ENCODE results near the gene CCSER1.
"Not testable (repeated sequence)": the region's sequence is repeated elsewhere in the genome, so short reads cannot be mapped to it uniquely, and the experiment has no call there.

The CCSER1 gene

GRCh38 chr4:90852237-90852636, 725.0 kb downstream of the CCSER1 start:
- DNase-seq = no peak

GRCh38 chr4:90855111-90855510, 727.9 kb downstream of the CCSER1 start:
- no peak for DNase-seq

DNA sequence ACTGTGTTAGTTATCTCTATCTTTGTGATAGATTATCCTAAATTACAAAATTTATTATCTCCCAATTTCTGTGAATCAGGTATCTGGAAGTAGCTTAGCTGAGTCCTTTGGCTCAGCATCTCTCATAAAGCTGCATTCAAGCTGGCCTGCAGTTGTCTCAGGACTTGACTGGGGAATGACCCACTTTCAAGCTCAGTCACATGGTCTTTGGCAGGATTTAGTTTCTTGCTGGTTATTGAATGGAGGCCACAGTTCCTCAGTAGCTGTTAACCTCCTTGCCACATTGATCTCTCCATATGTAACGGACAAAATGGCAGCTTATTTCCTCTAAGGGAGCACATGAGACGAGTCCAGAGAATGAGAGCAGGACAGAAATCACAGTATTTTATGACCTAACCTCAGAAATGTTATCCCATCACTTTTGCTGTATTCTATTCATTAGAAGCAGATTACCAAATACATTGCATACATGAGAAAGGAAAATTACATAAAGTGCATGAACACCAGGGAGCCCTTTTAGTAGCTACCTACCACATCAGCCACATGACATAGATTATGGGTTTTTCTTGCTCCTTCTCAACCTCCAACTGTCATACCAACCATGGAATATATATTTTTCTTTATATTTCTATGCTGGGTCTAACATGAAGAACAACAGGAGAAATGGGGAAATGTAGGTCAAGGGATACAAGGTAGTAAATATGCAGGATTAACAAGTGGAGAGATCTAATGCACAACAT, 730.1 kb downstream of the CCSER1 start:
- no peak for DNase-seq

- no peak for DNase-seq
Measured at GRCh38 chr4:90875791-90876190, 748.6 kb downstream of the CCSER1 start.

GRCh38 chr4:90876296-90876695, 749.1 kb downstream of the CCSER1 start:
- no peak for DNase-seq

- DNase-seq = no peak
Measured at GRCh38 chr4:90883519-90883918, 756.3 kb downstream of the CCSER1 start.

GRCh38 chr4:90888571-90888970, 761.4 kb downstream of the CCSER1 start:
- no peak for DNase-seq

DNA sequence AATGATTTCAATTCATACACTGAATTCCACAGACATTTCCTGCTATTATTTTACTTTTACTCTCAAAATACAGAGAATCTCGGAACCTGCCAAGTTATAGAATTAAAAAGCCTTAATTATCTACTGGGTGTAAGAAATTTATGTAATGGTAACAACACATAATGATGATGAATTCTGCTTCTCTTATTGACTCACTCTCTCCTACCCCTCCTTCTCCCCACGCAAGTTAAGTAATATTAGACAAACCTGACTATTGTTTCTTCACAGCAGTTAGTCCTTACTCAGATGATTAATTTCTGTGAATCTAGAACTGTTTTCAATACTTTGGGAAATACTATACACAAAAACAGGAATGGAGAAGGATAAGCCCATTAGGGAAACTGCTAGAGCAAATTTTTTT, 762.0 kb downstream of the CCSER1 start:
- no peak for DNase-seq

- not testable (repeated sequence) for DNase-seq
Measured at GRCh38 chr4:90903413-90903812, 776.2 kb downstream of the CCSER1 start.

DNA sequence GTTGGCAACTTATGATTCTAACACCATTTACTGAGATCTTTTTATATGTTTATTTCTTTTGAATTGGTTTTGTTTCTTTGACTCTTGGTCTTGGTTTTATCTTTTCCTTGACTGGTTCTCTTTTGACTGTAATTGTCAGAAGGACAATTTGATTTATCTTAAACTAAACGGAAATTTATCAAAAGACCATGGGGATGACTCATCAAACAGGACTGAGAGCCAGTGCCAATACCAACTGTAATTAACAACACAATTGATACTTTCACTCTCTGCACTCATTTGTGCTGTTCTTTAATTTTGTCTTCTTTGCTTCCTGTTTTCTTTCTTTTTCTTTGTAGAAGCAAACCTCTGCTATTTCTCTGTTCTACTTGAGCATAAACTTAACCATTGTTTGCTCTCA, 776.8 kb downstream of the CCSER1 start:
- DNase-seq = no peak

- no peak for DNase-seq
Measured at GRCh38 chr4:90906239-90906638, 779.0 kb downstream of the CCSER1 start.

GRCh38 chr4:90911724-90912434, 784.7 kb downstream of the CCSER1 start:
- DNase-seq = not testable (repeated sequence)

DNA sequence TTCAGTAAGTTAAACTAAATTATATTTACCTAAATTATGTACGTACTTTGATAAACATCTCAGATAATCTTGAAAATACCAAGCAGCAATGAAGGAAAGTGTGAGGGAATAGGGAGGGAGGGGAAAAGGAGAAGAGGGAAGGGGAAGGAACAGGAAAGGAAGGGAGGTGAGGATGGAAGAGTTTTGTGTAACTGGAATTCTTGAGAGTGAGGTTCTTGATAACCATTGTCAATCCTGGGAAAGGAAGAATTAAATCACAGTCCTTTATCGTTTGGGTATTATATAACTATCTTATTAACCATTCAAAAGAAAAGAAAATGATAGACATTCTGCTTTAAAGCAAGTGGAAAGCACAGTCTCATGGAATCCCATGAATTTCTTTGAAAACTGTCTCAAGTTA, 795.0 kb downstream of the CCSER1 start:
- DNase-seq = no peak

DNA sequence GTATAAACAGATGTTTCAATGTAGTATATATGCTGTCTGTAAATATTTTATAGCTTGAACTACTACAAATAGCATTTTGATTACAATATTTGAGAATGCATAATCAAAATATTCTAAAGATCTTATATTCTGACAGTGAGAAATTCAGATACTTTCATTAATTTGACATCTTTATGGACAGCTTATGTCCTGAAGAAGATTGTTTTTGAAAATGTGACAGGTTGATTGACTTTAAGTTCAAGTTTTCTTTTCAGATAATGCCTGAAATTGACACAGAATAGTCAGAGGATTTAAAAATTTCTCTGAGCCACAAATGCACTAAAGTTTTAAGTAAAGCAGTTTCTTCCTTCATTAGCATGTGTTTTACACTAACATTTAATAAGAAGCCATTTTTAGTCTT, 799.8 kb downstream of the CCSER1 start:
- no peak for DNase-seq

GRCh38 chr4:90943311-90943710, 816.1 kb downstream of the CCSER1 start:
- no peak for DNase-seq

GRCh38 chr4:90946945-90947344, 819.8 kb downstream of the CCSER1 start:
- DNase-seq = no peak

DNA sequence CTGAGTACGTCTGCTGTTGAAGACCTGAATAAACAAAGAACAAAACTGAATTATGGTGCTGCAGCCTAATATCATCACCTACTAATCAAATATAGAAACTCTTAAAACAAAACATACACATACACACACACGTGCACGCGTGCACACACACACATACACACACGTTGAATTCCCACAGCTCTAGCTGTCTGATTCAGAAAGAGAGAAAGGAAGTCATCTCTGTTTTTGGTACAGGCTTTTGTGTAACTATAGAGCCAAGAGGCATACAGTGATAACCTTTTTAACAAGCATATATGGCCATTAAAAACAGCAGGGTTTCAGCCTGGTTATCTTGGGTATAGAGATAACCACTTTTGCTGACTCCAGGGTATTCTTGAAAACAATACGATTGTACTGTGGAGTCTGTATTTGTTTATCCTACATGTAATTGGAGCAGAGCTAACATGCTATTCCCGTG, 823.2 kb downstream of the CCSER1 start:
- no peak for DNase-seq

DNA sequence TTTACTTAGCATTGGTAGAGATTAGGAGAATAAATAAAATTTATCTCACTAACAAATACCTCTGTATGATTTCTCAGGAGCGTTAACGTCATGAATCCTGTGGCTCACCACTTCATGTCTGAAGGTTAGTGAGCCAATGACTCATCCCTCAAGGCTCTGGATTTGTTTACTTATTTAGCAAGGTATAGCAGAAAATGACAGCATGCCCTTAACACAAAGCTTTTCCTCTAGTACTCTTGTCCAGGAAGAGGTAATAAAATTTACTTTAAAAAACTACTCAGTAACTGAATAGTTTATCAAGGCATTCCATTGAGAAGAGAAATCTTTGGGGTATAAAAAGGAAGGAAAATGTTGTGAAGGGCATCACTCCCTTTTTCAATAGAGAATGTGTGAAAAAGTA, 823.8 kb downstream of the CCSER1 start:
- DNase-seq = no peak

- DNase-seq = no peak
Measured at GRCh38 chr4:90958256-90958895, 831.2 kb downstream of the CCSER1 start.

- no peak for DNase-seq
Measured at GRCh38 chr4:90960433-90960832, 833.2 kb downstream of the CCSER1 start.

DNA sequence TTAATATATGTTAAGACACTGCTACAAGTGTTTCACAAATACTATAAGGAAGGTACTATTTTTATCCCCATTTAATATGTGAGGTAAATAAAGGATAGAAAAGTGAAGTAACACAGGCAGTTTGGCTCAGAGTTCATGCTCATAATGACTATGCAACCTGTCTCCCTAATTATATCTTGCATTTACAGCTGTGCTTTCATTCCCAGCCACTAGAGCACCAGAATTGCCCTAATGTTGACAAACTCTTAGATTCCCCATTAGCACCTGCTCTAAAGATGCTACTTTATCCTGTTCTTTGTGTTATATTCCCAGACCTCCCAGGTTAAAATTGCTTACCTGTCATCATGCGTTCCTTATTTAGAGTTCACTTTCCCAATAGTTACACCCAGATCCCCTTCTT, 833.6 kb downstream of the CCSER1 start:
- DNase-seq = no peak

DNA sequence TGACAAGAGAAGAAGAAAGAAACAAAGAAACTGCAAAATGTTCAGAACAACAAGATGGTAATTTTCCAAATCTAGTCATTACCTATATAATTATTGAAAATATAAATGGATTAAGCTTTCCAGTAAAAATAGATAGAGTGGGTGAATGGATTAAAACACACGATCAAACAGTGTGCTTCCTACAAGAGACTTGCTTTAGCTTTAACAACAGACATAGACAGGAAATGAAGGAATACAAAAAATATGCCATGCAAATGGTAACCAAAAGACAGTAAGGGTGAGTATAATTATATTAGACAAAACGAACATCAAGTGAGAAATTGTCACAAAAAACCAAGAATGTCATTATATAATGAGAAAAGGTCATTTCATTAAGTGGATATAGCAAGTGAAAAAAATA, 842.8 kb downstream of the CCSER1 start:
- DNase-seq = no peak

GRCh38 chr4:90977726-90978125, 850.5 kb downstream of the CCSER1 start:
- no peak for DNase-seq

- DNase-seq = no peak
Measured at GRCh38 chr4:90979556-90979955, 852.4 kb downstream of the CCSER1 start.
